Urinary bladder (tissue), 4 donors: ENCODE data around the gene BTBD16. TPM values are rescaled to one million over a fixed set of nuclear protein-coding genes. Genes with fewer than 3 reads are reported as not detected.

ENCODE experiments used
- DNase-seq: peaks from one replicate; pipeline ENCODE4 v3.0.0-alpha.2; 2015; ENCODE audit errors: extremely low spot score
- H3K27ac ChIP-seq: one replicate; pipeline ENCODE4 v1.5.1; 2013; ENCODE audit warnings: low read depth, mild to moderate bottlenecking, moderate library complexity
- H3K36me3 ChIP-seq: one replicate; pipeline ENCODE4 v1.6.1; 2013; ENCODE audit warnings: mild to moderate bottlenecking, moderate library complexity; ENCODE audit not compliant: insufficient read depth
- H3K4me1 ChIP-seq: one replicate; pipeline ENCODE4 v1.6.1; 2013; ENCODE audit warnings: mild to moderate bottlenecking, moderate library complexity; ENCODE audit not compliant: insufficient read depth
- H3K4me3 ChIP-seq: one replicate; pipeline ENCODE4 v1.5.1; 2013; ENCODE audit warnings: low read depth, low read length
- WGBS: extraction: QIAGEN DNeasy Blood & Tissue Kit; methylation state at CpG from one replicate; pipeline ENCODE4 v1.1.7; 2013; 5-methylcytosine and 5-hydroxymethylcytosine counted together
- polyA plus RNA-seq: library from polyadenylated mRNA; stranded (reverse); fragments of 200-250 nt; gene quantifications from one replicate; pipeline ENCODE4 v1.2.3, GENCODE V29; 2013
- total RNA-seq: library from RNA; depleted of rRNA; stranded (reverse); fragments of >200 nt; gene quantifications from one replicate; pipeline ENCODE4 v1.2.3, GENCODE V29; 2014
- donor health status: healthy with polysubstance abuse.
- donor health status: healthy.

The BTBD16 gene
- total and polyA plus RNA-seq, 2 donors, result 2.6 to 10.2 TPM

DNA sequence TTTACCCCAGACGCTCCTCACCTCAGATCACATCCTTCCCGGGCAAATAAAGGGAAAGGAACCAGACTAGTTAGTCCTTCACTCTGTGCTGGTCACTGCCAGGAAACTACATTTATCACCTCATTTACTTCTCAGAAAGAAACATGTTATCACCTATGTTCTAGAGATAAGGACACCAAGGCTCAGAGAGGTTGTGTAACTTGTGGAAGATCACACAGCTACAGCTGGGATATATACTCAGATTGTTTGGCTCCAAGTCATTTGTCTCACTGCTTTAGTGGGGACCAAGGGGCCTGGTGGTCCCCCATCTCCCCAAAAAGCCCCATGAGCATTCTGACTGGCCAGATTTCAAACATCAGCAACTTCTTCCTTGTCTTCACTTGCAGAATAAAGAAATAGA is 17.5 kb upstream of the BTBD16 start:
- no peaks in the 10 kb centered on the region for H3K4me1 ChIP-seq
- H3K36me3 ChIP-seq, result no peaks in the 10 kb centered on the region
- no peak overlapping the region for H3K4me3 ChIP-seq
- WGBS, result 94% methylated on average over 2 of the region's 2 CpGs
- DNase-seq, result no peak
- no peak overlapping the region for H3K27ac ChIP-seq

DNA sequence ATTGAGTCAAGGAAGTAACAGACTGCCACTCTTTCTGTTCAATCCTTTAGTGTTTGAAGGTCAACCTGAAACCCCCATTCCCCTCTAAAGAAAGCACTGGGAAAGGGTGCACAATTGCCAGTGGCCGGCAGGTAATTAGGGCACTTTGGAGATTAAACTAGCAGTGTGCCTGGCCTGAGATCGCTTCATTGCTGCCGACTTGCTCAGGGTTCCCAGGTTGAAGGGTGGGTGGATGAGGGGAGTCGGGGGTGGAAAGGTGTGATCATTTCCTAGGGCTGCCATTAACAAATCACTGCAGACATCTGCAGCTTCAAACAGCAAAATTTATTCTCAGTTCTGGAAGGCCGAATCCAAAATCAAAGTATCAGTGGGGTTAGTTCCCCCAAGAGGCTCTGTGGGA is 16.3 kb upstream of the BTBD16 start:
- WGBS, result 76% methylated on average over 5 of the region's 5 CpGs

GRCh38 chr10:122255509-122256301 is 15.4 kb upstream of the BTBD16 start:
- 88% methylated on average over 14 of the region's 14 CpGs for WGBS
- no peak for DNase-seq
- Histone ChIP-seq H3K27ac (no peak overlapping the region), H3K4me1 (no peaks in the 10 kb centered on the region), H3K36me3 (no peaks in the 10 kb centered on the region), H3K4me3 (no peak overlapping the region)

More for the DNA sequence above, 16.3 kb upstream of the BTBD16 start:
- Histone ChIP-seq H3K36me3 (no peaks in the 10 kb centered on the region), H3K27ac (no peak overlapping the region), H3K4me3 (no peak overlapping the region), H3K4me1 (no peaks in the 10 kb centered on the region)
- DNase-seq, result no peak

- no peaks in the 10 kb centered on the region for H3K36me3 ChIP-seq
- no peak overlapping the region for H3K27ac ChIP-seq
- WGBS, result 88% methylated on average over 3 of the region's 3 CpGs
- H3K4me1 ChIP-seq, result no peaks in the 10 kb centered on the region
- no peak for DNase-seq
- no peak overlapping the region for H3K4me3 ChIP-seq
These were observed 14.1 kb upstream of the BTBD16 start for GRCh38 chr10:122257041-122257440.

- Histone ChIP-seq H3K36me3 (no peaks in the 10 kb centered on the region), H3K4me3 (no peak overlapping the region), H3K4me1 (no peaks in the 10 kb centered on the region), H3K27ac (no peak overlapping the region)
- 63% methylated on average over 25 of the region's 25 CpGs for whole genome bisulfite sequencing
- DNase-seq, result no peak
These were observed 12.7 kb upstream of the BTBD16 start for GRCh38 chr10:122258136-122259074.

DNA sequence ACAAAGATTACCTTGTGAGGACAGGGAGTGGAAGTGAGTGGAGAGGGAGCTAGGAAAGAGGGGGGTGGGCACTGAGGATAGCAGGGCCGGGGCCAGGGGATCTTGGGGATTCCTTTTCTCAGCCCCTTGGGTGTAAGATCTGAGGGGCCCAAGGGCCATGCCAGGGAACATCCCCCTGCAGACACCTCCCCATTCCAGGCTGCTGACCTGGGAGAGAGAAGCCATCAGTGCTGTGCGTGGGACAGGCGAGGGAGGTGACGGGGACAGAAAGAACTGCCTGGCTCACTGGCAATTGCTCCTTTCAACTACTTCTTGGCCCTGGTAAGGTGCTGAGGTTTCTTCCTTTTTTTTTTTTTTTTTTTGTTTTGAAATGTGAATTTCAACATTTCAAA is 12.0 kb upstream of the BTBD16 start:
- no peak for DNase-seq
- H3K4me1 ChIP-seq, result no peaks in the 10 kb centered on the region
- no peak overlapping the region for H3K27ac ChIP-seq
- WGBS, result 85% methylated on average over 4 of the region's 4 CpGs
- H3K36me3 ChIP-seq, result no peaks in the 10 kb centered on the region
- H3K4me3 ChIP-seq, result no peak overlapping the region

DNA sequence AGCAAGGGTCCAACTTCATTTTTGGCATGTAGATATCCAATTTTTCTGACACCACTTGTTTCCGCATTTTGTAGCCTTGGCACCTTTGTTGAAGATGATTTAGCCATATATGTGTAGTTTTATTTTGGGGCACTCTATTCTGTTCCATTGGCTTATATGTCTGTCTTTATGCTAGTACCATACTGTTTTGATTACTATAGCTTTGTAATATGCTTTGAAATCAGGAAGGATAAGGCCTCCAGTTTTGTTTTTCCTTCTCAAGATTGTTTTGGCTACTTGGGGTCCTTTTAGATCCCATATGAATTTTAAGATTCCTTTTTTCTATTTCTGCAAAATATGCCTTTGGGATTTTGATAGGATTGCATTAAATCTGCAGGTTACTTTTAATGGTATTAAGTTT is 9.5 kb upstream of the BTBD16 start:
- Histone ChIP-seq H3K4me3 (no peak overlapping the region), H3K4me1 (no peaks in the 10 kb centered on the region), H3K27ac (no peak overlapping the region), H3K36me3 (no peaks in the 10 kb centered on the region)
- no peak for DNase-seq
- WGBS, result 60% methylated on average over 1 of the region's 1 CpG

DNA sequence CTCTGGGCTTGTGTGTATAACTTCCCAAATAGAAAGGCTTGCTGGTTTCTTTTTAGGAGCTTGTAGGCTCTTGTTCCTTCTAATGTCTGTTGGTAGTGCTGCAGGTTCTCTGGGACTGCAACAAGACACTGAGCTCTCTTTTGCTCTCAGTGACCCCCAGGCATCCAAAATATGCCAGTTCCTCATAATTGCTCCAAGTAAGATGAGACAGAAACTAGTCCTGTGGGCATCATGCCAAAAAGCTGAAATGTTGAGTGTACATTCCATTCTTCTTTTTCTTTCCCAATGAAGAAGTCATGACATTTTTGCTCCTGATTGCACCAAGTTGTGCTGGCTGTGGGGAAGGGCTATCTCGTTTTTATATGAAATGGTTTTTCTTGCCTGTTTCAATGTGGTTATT is 7.1 kb upstream of the BTBD16 start:
- H3K36me3 ChIP-seq, result no peaks in the 10 kb centered on the region
- 34% methylated on average over 1 of the region's 1 CpG for WGBS
- no peaks in the 10 kb centered on the region for H3K4me1 ChIP-seq
- no peak for DNase-seq
- H3K27ac ChIP-seq, result no peak overlapping the region
- no peak overlapping the region for H3K4me3 ChIP-seq

GRCh38 chr10:122264436-122264835 is 6.7 kb upstream of the BTBD16 start:
- DNase-seq, result no peak
- Histone ChIP-seq H3K4me1 (no peaks in the 10 kb centered on the region), H3K36me3 (no peaks in the 10 kb centered on the region), H3K27ac (no peak overlapping the region), H3K4me3 (no peak overlapping the region)
- 95% methylated on average over 1 of the region's 1 CpG for WGBS

GRCh38 chr10:122264931-122265330 is 6.2 kb upstream of the BTBD16 start:
- DNase-seq, result no peak
- Histone ChIP-seq H3K4me1 (no peaks in the 10 kb centered on the region), H3K27ac (no peak overlapping the region), H3K4me3 (no peak overlapping the region), H3K36me3 (no peaks in the 10 kb centered on the region)
- WGBS, result 98% methylated on average over 8 of the region's 8 CpGs

GRCh38 chr10:122265896-122266295 is 5.2 kb upstream of the BTBD16 start:
- no peak for DNase-seq
- Histone ChIP-seq H3K4me1 (no peaks in the 10 kb centered on the region), H3K27ac (no peak overlapping the region), H3K36me3 (no peaks in the 10 kb centered on the region), H3K4me3 (no peak overlapping the region)
- WGBS, result 78% methylated on average over 6 of the region's 6 CpGs

- Histone ChIP-seq H3K27ac (no peak overlapping the region), H3K36me3 (no peaks in the 10 kb centered on the region), H3K4me3 (no peak overlapping the region), H3K4me1 (no peaks in the 10 kb centered on the region)
- 57% methylated on average over 14 of the region's 14 CpGs for WGBS
- DNase-seq, result no peak
These were observed 3.0 kb upstream of the BTBD16 start for GRCh38 chr10:122267849-122268737.

DNA sequence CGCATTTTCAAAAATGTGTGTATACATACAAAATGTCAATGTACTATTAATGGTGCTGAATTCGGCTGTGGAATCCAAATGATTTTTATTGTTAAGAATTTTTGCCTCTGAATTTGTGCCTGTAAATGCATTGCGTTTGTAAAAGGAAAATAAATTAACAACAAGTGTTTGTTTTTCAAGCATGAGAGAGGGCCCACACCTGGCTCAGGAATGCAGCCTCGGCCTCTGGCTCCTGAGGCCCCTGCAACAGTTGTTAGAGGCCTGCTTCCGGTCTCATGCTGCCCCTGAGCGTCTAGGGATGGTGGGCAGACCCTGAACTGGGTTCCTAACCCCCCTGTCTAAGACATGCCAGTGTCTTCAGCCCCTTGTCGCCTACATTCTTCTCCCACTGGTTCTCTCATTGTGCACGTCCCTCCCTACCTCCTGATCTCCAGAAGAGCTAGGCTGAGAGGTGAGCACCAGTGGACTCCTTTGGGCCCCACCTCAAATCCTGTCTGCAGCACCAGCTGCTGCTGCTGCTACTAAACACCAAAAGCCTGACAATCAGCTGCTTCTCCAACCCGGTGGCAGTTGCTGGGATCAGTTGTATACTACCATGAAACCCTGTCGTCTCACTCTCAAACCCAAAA is 1.9 kb upstream of the BTBD16 start:
- H3K27ac ChIP-seq, result no peak overlapping the region
- no peak overlapping the region for H3K4me3 ChIP-seq
- WGBS, result 75% methylated on average over 10 of the region's 10 CpGs
- H3K4me1 ChIP-seq, result no peaks in the 10 kb centered on the region
- no peaks in the 10 kb centered on the region for H3K36me3 ChIP-seq
- DNase-seq, result no peak
